CD14-positive monocyte (primary cell): ENCODE data around the gene FBXL13. TPM values are rescaled to one million over a fixed set of nuclear protein-coding genes. Genes with fewer than 3 reads are reported as not detected.

Experiments
- DNase-seq, 3 donors: peaks; one replicate each; pipeline ENCODE4 v3.0.0-alpha.2; 2011 to 2022
- H2AFZ ChIP-seq: 2 replicates; pipeline ENCODE4 v1.6.0; 2012; ENCODE audit warnings: mild to moderate bottlenecking, low read depth, low read length, inconsistent platforms; ENCODE audit not compliant: insufficient read depth, poor library complexity, severe bottlenecking
- H3K27ac ChIP-seq, 2 donors: 1 replicate in 1 of 2; 2 replicates in 1 of 2; pipeline ENCODE4 v1.5.1; 2012 to 2013; ENCODE audit warnings: low read length in 2 of 2, control low read depth in 1 of 2, inconsistent platforms in 1 of 2, low read depth in 1 of 2, mild to moderate bottlenecking in 1 of 2
- H3K27me3 ChIP-seq, 2 donors: one replicate each; pipeline versions ENCODE4 v1.6.0 to v1.6.1; 2011 to 2013; ENCODE audit warnings: low read length in 2 of 2; ENCODE audit not compliant: control insufficient read depth in 2 of 2, insufficient read depth in 2 of 2
- H3K36me3 ChIP-seq, 2 donors: replicated peaks in 1 of 2; 1 replicate in 1 of 2; 2 replicates in 1 of 2; pipeline versions ENCODE4 v1.5.1 to v1.6.1; 2012 to 2013; ENCODE audit warnings: low read length in 2 of 2, control low read depth in 1 of 2, inconsistent platforms in 1 of 2, mild to moderate bottlenecking in 1 of 2; ENCODE audit not compliant: insufficient read depth in 2 of 2, control insufficient read depth in 1 of 2
- H3K4me1 ChIP-seq, 2 donors: 1 replicate in 1 of 2; 2 replicates in 1 of 2; pipeline versions ENCODE4 v1.5.1 to v1.6.1; 2012 to 2013; ENCODE audit warnings: low read length in 2 of 2, control low read depth in 1 of 2, inconsistent platforms in 1 of 2, mild to moderate bottlenecking in 1 of 2, moderate library complexity in 1 of 2; ENCODE audit not compliant: insufficient read depth in 2 of 2, control insufficient read depth in 1 of 2
- H3K4me2 ChIP-seq: replicated peaks from 2 replicates; pipeline ENCODE3; 2012; ENCODE audit warnings: low read length, moderate library complexity, mild to moderate bottlenecking; ENCODE audit not compliant: poor library complexity, severe bottlenecking; ENCODE audit errors: extremely low read depth
- H3K4me3 ChIP-seq, 3 experiments: fragments of 200-600 bp in 1 of 3; sonication (generic) in 1 of 3; replicated peaks in 1 of 3; 1 replicate in 2 of 3; 2 replicates in 1 of 3; pipeline ENCODE4 v1.5.1; 2011 to 2013; ENCODE audit warnings: low read length in 3 of 3, mild to moderate bottlenecking in 3 of 3, control low read depth in 2 of 3, low read depth in 2 of 3, inconsistent platforms in 1 of 3, moderate library complexity in 1 of 3
- H3K79me2 ChIP-seq: 2 replicates; pipeline ENCODE4 v1.6.0; 2012; ENCODE audit warnings: mild to moderate bottlenecking, control low read depth, inconsistent platforms, low read length, moderate library complexity; ENCODE audit not compliant: insufficient read depth
- H3K9ac ChIP-seq: 2 replicates; pipeline ENCODE4 v1.6.0; 2017; ENCODE audit warnings: low read length, mild to moderate bottlenecking; ENCODE audit not compliant: insufficient read depth, poor library complexity, severe bottlenecking
- H3K9me3 ChIP-seq, 2 donors: replicated peaks in 1 of 2; 1 replicate in 1 of 2; 2 replicates in 1 of 2; pipeline versions ENCODE4 v1.5.1 to v1.6.1; 2012 to 2013; ENCODE audit warnings: low read length in 2 of 2, control low read depth in 1 of 2; ENCODE audit not compliant: control insufficient read depth in 1 of 2, insufficient read depth in 1 of 2
- H4K20me1 ChIP-seq: 2 replicates; pipeline ENCODE4 v1.6.0; 2012; ENCODE audit warnings: mild to moderate bottlenecking, low read length, control low read depth, moderate library complexity; ENCODE audit not compliant: insufficient read depth
- H3K27ac Mint-ChIP-seq, 7 donors: one replicate each; pipeline ENCODE4 v1.8.0; 2020; ENCODE audit warnings: mild to moderate bottlenecking in 7 of 7, mixed read lengths in 7 of 7, moderate library complexity in 6 of 7, inconsistent platforms in 2 of 7
- H3K27me3 Mint-ChIP-seq, 3 donors: one replicate each; pipeline ENCODE4 v1.8.0; 2021 to 2022; ENCODE audit warnings: low read depth in 3 of 3, mild to moderate bottlenecking in 3 of 3, mixed read lengths in 3 of 3, moderate library complexity in 3 of 3, inconsistent platforms in 1 of 3
- H3K36me3 Mint-ChIP-seq, 2 donors: one replicate each; pipeline ENCODE4 v1.8.0; 2020; ENCODE audit warnings: mixed read lengths in 2 of 2, inconsistent platforms in 1 of 2, mild to moderate bottlenecking in 1 of 2
- H3K4me1 Mint-ChIP-seq: one replicate; pipeline ENCODE4 v1.8.0; 2020; ENCODE audit warnings: mild to moderate bottlenecking, mixed read lengths
- H3K4me3 Mint-ChIP-seq, 2 donors: one replicate each; pipeline ENCODE4 v1.8.0; 2020; ENCODE audit warnings: mild to moderate bottlenecking in 2 of 2, mixed read lengths in 2 of 2, moderate library complexity in 1 of 2
- H3K9me3 Mint-ChIP-seq, 7 donors: one replicate each; pipeline ENCODE4 v1.8.0; 2020 to 2022; ENCODE audit warnings: mixed read lengths in 7 of 7, mild to moderate bottlenecking in 6 of 7, moderate library complexity in 6 of 7, inconsistent platforms in 2 of 7
- CTCF ChIP-seq: fragments of 200-600 bp; IDR thresholded peaks from one replicate; pipeline ENCODE4 v1.8.0; 2022; ENCODE audit warnings: antibody characterized with exemption, mild to moderate bottlenecking
- WGBS: methylation state at CpG from one replicate; pipeline ENCODE4 v1.1.5; 2013; ENCODE audit warnings: missing lambda C conversion rate; ENCODE audit not compliant: insufficient coverage; 5-methylcytosine and 5-hydroxymethylcytosine counted together
- intact Hi-C, 2 donors: fragments of 100-400 bp; cut with micrococcal nuclease; formaldehyde crosslinking; loops; one replicate each; pipeline versions ENCODE4 v1.15.0 to v1.15.1; 2023
- polyA plus RNA-seq, 3 donors: library from polyadenylated mRNA; depleted of rRNA in 1 of 3; unstranded in 2 of 3; stranded (reverse) in 1 of 3; fragments of 300-500 nt in 2 of 3; fragments of >200 nt in 1 of 3; fragmentation: Illumina TruSeq in 2 of 3; gene quantifications; 1 replicate in 2 of 3; 2 replicates in 1 of 3; pipeline ENCODE4 v1.2.3, GENCODE V29; 2012 to 2021

The FBXL13 gene
- polyA plus RNA-seq, 3 donors = 0.05 TPM; not detected in 2

- no peak overlapping the region for H3K9ac ChIP-seq
- Mint-ChIP-seq H3K27me3 (no peaks in the 10 kb centered on the region), H3K36me3 (peaks cover 10 to 18% of the 10 kb centered on the region in 2 donors), H3K27ac (no peak overlapping the region), H3K9me3 (peaks cover 0 to 3% (median 0%) of the 10 kb centered on the region in 7 donors), H3K4me3 (no peak overlapping the region), H3K4me1 (no peaks in the 10 kb centered on the region)
- H3K4me1 ChIP-seq = no peaks in the 10 kb centered on the region
- no peaks in the 10 kb centered on the region for H4K20me1 ChIP-seq
- no peak overlapping the region for H3K27ac ChIP-seq
- no peak for TF ChIP-seq CTCF
- H3K9me3 ChIP-seq = no peaks in the 10 kb centered on the region
- H3K4me3 ChIP-seq = no peak overlapping the region
- H3K79me2 ChIP-seq = no peaks in the 10 kb centered on the region
- H3K4me2 ChIP-seq = no peak overlapping the region
- no CpG with 5 or more reads among the region's 1 CpG for WGBS
- no peak overlapping the region for H2AFZ ChIP-seq
- H3K36me3 ChIP-seq = peaks cover 0 to under 1% of the 10 kb centered on the region in 2 donors
- DNase-seq = no peak
- H3K27me3 ChIP-seq = no peaks in the 10 kb centered on the region
- intact Hi-C loops = no loop called here
Observed at GRCh38 chr7:102834466-102834865, 240.1 kb downstream of the FBXL13 start.

- H3K9ac ChIP-seq = no peak overlapping the region
- no peaks in the 10 kb centered on the region for H3K27me3 ChIP-seq
- no peak overlapping the region for H3K4me3 ChIP-seq
- Mint-ChIP-seq H3K4me1 (no peaks in the 10 kb centered on the region), H3K36me3 (peaks cover 14 to 19% of the 10 kb centered on the region in 2 donors), H3K4me3 (no peak overlapping the region), H3K9me3 (peaks cover 0 to 3% (median 0%) of the 10 kb centered on the region in 7 donors), H3K27me3 (no peaks in the 10 kb centered on the region), H3K27ac (no peak overlapping the region)
- H3K9me3 ChIP-seq = no peaks in the 10 kb centered on the region
- H3K79me2 ChIP-seq = no peaks in the 10 kb centered on the region
- H3K4me2 ChIP-seq = no peak overlapping the region
- no peaks in the 10 kb centered on the region for H3K4me1 ChIP-seq
- TF ChIP-seq CTCF = no peak
- peaks cover 0 to 5% of the 10 kb centered on the region in 2 donors for H3K36me3 ChIP-seq
- H3K27ac ChIP-seq = no peak overlapping the region
- H4K20me1 ChIP-seq = no peaks in the 10 kb centered on the region
- WGBS = 82% methylated on average over 2 of the region's 5 CpGs
- intact Hi-C loops = no loop called here
- DNase-seq = no peak
- H2AFZ ChIP-seq = no peak overlapping the region
Observed at GRCh38 chr7:102833343-102833742, 241.3 kb downstream of the FBXL13 start.
